ENCODE data around the gene HIPK3. TPM values are rescaled to one million over a fixed set of nuclear protein-coding genes. Genes with fewer than 3 reads are reported as not detected.

The HIPK3 gene
- total and polyA plus RNA-seq, 12 donors, result 14.2 to 154 (median 85.3) TPM

DNA sequence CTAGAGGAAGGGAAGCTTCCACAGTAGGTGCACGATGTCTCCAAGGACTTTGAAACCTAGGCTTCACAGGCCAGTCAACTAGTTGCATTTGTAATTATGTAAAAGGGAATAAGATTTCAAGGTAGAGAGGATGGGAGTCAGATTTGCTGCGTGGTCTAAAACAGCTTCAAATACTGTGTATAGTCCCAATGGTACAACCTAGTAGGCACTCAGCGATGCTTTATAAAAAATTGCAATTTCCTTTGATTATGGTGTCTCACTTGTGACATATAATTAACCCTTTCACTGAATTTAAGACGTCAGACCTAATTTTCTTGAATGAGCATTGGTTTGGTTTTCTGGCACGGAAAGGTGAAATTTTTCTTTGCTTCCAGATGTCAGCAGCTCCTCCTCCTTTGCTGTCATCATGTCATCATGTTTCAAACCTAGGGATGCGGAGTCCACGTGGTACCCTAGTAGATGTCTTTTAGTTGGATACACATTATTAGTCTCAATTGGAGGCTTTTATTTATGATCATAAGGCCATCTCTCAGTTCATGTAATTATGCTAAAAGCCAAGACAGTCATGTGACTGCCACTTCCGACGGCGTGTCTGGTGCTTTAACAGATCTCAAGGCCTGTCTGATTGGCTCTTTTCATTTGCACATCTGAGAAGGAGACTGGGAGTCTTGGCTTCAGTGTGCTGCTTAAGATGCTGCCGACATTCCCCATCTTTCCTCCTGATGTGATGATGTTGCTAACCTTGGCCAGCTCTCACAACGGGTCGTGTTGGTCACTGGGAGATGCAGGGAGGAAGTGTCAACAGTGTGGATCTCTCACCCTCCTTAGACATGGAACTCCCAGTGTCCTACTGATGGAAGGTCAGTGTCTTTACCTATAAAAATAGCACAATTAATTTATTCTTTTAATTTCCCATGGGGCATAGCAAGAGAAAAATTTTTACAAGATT is 134.0 kb downstream of the HIPK3 start:
- Histone ChIP-seq H3K4me1 (replicated peaks in 1 of 2) (no peaks in the 10 kb centered on the region), H3K4me3 (no peak overlapping the region), H3K36me3 (replicated peaks in 1 of 2) (no peaks in the 10 kb centered on the region), H3K27me3 (no peaks in the 10 kb centered on the region), H3K27ac (no peak overlapping the region), H3K9me3 (replicated peaks in 1 of 3) (no peaks in the 10 kb centered on the region)
- DNase-seq, result no peak
- TF ChIP-seq POLR2A (IDR thresholded peaks at IDR 0.05) (no peak), CTCF (IDR thresholded peaks at IDR 0.05) (no peak)
- 76 to 85% (median 79%) methylated on average over 13 of the region's 13 CpGs for WGBS, 4 donors
- intact Hi-C loops (cut with DNase I), result no loop called here

- no peak for DNase-seq
- 80 to 90% (median 84%) methylated on average over 2 of the region's 2 CpGs for WGBS, 4 donors
- H3K27me3 ChIP-seq, result no peaks in the 10 kb centered on the region
Measured at GRCh38 chr11:33391893-33392251, 134.7 kb downstream of the HIPK3 start.

GRCh38 chr11:33394431-33395109 is 137.4 kb downstream of the HIPK3 start:
- no peak for DNase-seq
- no peaks in the 10 kb centered on the region for H3K9me3 ChIP-seq (replicated peaks in 1 of 3)
- H3K4me3 ChIP-seq, result no peak overlapping the region
- 70 to 87% (median 79%) methylated on average over 6 of the region's 6 CpGs for WGBS, 4 donors
- H3K27ac ChIP-seq, result no peak overlapping the region
- intact Hi-C loops (cut with DNase I), result no loop called here
- TF ChIP-seq POLR2A (IDR thresholded peaks at IDR 0.05), result no peak
- no peak for TF ChIP-seq CTCF (IDR thresholded peaks at IDR 0.05)
- H3K4me1 ChIP-seq (replicated peaks in 1 of 2), result no peaks in the 10 kb centered on the region
- no peaks in the 10 kb centered on the region for H3K36me3 ChIP-seq (replicated peaks in 1 of 2)
- H3K27me3 ChIP-seq, result no peaks in the 10 kb centered on the region

More at GRCh38 chr11:33391893-33392251, 134.7 kb downstream of the HIPK3 start:
- H3K4me3 ChIP-seq, result no peak overlapping the region
- no peaks in the 10 kb centered on the region for H3K9me3 ChIP-seq (replicated peaks in 1 of 3)
- no peak for TF ChIP-seq CTCF (IDR thresholded peaks at IDR 0.05)
- TF ChIP-seq POLR2A (IDR thresholded peaks at IDR 0.05), result no peak
- H3K4me1 ChIP-seq (replicated peaks in 1 of 2), result no peaks in the 10 kb centered on the region
- no peak overlapping the region for H3K27ac ChIP-seq
- intact Hi-C loops (cut with DNase I), result no loop called here
- no peaks in the 10 kb centered on the region for H3K36me3 ChIP-seq (replicated peaks in 1 of 2)

DNA sequence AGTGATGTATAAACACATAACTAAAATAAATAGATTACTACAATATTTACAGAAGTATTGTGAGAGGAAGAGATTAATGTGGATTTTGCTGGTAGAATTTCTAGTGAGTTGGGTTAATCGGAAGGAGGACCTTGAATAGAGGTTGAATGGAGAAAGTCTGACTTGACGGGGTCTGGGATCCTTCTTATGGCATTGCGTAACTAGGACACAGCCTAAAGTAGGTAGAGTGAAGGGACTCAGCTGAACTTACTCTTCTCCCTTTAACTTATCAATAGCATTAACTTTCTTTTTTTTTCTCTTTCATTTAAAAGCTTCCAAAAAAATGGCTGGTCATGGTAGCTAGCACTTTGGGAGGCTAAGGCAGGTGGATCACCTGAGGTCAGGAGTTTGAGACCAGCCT is 139.2 kb downstream of the HIPK3 start:
- Histone ChIP-seq H3K4me3 (no peak overlapping the region), H3K27me3 (no peaks in the 10 kb centered on the region), H3K27ac (no peak overlapping the region), H3K9me3 (replicated peaks in 1 of 3) (no peaks in the 10 kb centered on the region), H3K4me1 (replicated peaks in 1 of 2) (no peaks in the 10 kb centered on the region), H3K36me3 (replicated peaks in 1 of 2) (no peaks in the 10 kb centered on the region)
- TF ChIP-seq POLR2A (IDR thresholded peaks at IDR 0.05), result no peak
- TF ChIP-seq CTCF (IDR thresholded peaks at IDR 0.05), result no peak
- DNase-seq, result no peak
- intact Hi-C loops (cut with DNase I), result no loop called here
- 81 to 91% (median 88%) methylated on average over 3 of the region's 3 CpGs for WGBS, 4 donors

All from adrenal gland (tissue), 12 donors.